B cell (primary cell): Measurements from ENCODE around the gene TYW5.

Experiments used
- CTCF ChIP-seq: fragments of 200-600 bp; IDR thresholded peaks from one replicate; pipeline ENCODE4 v1.8.0; 2022; ENCODE audit warnings: antibody characterized with exemption, mild to moderate bottlenecking
- EZH2 ChIP-seq: IDR thresholded peaks from 2 replicates; pipeline ENCODE4 v1.6.1; 2012; ENCODE audit warnings: borderline replicate concordance, low read depth, mild to moderate bottlenecking, moderate library complexity, low read length; ENCODE audit not compliant: insufficient read depth, poor library complexity, severe bottlenecking

DNA sequence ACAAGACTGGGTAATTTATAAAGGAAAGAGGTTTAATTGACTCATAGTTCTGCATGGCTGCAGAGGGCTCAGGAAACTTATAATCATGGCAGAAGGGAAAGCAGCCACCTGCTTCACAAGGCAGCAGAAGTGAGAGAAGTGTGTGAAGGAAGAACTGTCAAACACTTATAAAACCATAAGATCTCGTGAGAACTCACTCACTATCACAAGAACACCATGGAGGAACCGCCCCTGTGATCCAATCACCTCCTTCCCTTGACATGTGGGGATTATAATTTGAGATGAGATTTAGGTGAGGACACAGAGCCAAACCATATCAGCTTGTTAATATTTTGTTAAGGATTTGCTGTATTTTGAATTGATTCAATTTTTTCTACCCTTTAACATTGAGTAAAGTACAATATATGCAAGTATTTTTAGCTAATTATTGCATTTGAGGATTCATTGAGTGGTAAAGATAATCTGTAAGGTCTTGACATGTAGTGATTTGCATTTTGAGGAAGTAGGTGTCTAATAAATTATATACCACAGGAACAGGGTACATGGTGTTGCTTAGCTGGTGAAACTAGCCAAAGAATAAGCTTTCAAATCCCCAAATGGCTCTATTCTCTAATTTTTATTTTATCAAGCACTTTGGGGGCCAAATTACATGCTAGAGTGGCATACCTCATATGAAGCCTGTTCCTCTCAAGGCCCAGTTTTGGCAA, 48.1 kb downstream of the TYW5 start:
- TF ChIP-seq CTCF (no peak), EZH2 (no peak)
